Neural progenitor cell (in vitro differentiated cells): Measurements from ENCODE around the gene NIPAL3. TPM values are rescaled to one million over a fixed set of nuclear protein-coding genes. Genes with fewer than 3 reads are reported as not detected.

Experiments
- DNase-seq: peaks from one replicate; pipeline ENCODE4 v3.0.0-alpha.2; 2016; ENCODE audit warnings: low spot score
- H2AFZ ChIP-seq: fragments of 200-600 bp; sonication (generic); replicated peaks from 2 replicates; pipeline ENCODE4 v1.6.1; 2016; ENCODE audit warnings: antibody characterized with exemption
- H3F3A ChIP-seq: fragments of 200-600 bp; sonication (generic); 2 replicates; pipeline ENCODE4 v1.6.1; 2016; ENCODE audit warnings: antibody characterized with exemption, low read depth
- H3K27ac ChIP-seq: fragments of 200-600 bp; sonication (generic); 2 replicates; pipeline ENCODE4 v1.5.1; 2016; ENCODE audit warnings: mild to moderate bottlenecking
- H3K27me3 ChIP-seq: fragments of 200-600 bp; sonication (generic); 2 replicates; pipeline ENCODE4 v1.6.1; 2016; ENCODE audit warnings: mild to moderate bottlenecking, moderate library complexity
- H3K36me3 ChIP-seq: fragments of 200-600 bp; sonication (generic); 2 replicates; pipeline ENCODE4 v1.5.1; 2016
- H3K4me1 ChIP-seq: fragments of 200-600 bp; sonication (generic); 2 replicates; pipeline ENCODE4 v1.6.1; 2016; ENCODE audit warnings: mixed run types
- H3K4me2 ChIP-seq: fragments of 200-600 bp; sonication (generic); 2 replicates; pipeline ENCODE4 v1.6.1; 2016
- H3K4me3 ChIP-seq: fragments of 200-600 bp; sonication (generic); 2 replicates; pipeline ENCODE4 v1.5.1; 2016
- H3K79me2 ChIP-seq: fragments of 200-600 bp; sonication (generic); 2 replicates; pipeline ENCODE4 v1.6.1; 2016; ENCODE audit warnings: low read depth
- H3K9ac ChIP-seq: fragments of 200-600 bp; sonication (generic); 2 replicates; pipeline ENCODE4 v1.6.1; 2016
- H3K9me3 ChIP-seq: fragments of 200-600 bp; sonication (generic); 2 replicates; pipeline ENCODE4 v1.5.1; 2016; ENCODE audit warnings: low read depth
- H4K20me1 ChIP-seq: fragments of 200-600 bp; sonication (generic); 2 replicates; pipeline ENCODE4 v1.6.1; 2016; ENCODE audit warnings: low read depth
- H3K27ac Mint-ChIP-seq: 3 replicates; pipeline ENCODE4 v1.8.0; 2021; ENCODE audit warnings: mixed read lengths
- H3K27me3 Mint-ChIP-seq: 2 replicates; pipeline ENCODE4 v1.8.0; 2022; ENCODE audit warnings: low read depth, mild to moderate bottlenecking, inconsistent platforms, moderate library complexity, mixed read lengths; ENCODE audit not compliant: insufficient read depth
- H3K36me3 Mint-ChIP-seq: 3 replicates; pipeline ENCODE4 v1.8.0; 2021; ENCODE audit warnings: mixed read lengths
- H3K4me1 Mint-ChIP-seq: 3 replicates; pipeline ENCODE4 v1.8.0; 2021; ENCODE audit warnings: mixed read lengths
- H3K4me3 Mint-ChIP-seq: 3 replicates; pipeline ENCODE4 v1.8.0; 2021; ENCODE audit warnings: mild to moderate bottlenecking, moderate library complexity, mixed read lengths
- H3K9me3 Mint-ChIP-seq: 3 replicates; pipeline ENCODE4 v1.8.0; 2020; ENCODE audit warnings: mixed read lengths
- CTCF ChIP-seq: fragments of 200-600 bp; sonication (generic); IDR thresholded peaks from 2 replicates; pipeline ENCODE4 v1.5.1; 2017; ENCODE audit warnings: antibody characterized with exemption, mild to moderate bottlenecking
- EZH2 ChIP-seq: fragments of 200-600 bp; sonication (generic); IDR thresholded peaks from 2 replicates; pipeline ENCODE4 v1.6.1; 2017; ENCODE audit warnings: antibody characterized with exemption, mild to moderate bottlenecking, moderate library complexity
- EZH2phosphoT487 ChIP-seq: fragments of 200-600 bp; sonication (generic); IDR thresholded peaks from 2 replicates; pipeline ENCODE4 v1.6.1; 2017; ENCODE audit warnings: antibody characterized with exemption
- total RNA-seq: library from RNA; depleted of rRNA; stranded (reverse); fragments of >200 nt; gene quantifications from 2 replicates; pipeline ENCODE4 v1.2.3, GENCODE V29; 2015; ENCODE audit warnings: low replicate concordance

Gene NIPAL3
- total RNA-seq, 1 donor from 2014 or later = 6.9 TPM

DNA sequence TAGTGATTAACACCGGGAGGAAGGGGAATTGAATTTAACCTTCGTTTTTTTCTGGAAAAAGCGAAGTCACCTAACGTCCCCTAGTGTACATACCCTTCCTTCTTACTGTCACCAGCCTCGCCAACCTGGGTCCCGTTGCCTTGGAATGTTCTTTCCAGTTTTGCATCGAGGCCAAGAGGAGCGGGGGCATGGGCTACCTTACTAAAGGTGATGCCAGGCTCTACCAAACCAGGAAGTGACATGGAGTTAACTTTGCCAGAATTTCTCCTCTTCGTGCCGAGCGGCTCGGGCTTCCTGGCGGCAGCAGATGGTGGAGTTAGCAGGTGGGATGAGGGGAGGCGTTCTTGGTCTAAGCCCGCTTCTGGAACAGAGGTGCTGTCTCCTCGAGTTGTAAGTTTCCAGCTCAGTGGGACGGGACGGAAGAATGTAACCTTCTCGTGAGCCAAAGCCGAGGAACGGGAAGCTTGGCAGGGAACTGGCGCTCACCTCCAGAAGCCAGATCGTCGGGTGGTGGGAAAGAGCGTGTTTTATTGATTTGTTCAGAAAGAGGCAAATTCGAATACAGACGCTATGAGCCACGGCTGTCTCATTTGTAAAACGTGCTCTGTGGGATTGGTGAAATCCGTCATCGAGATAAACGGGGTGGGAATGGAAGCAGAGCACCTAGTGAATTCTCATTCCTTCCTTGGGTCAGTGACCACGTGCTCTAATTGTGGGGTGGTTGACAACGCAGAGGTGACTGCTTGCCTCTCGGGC is 486 bp downstream of the NIPAL3 start:
- Mint-ChIP-seq H3K27me3 (peaks cover 5% of the 10 kb centered on the region), H3K4me1 (peaks cover 25% of the 10 kb centered on the region), H3K36me3 (no peaks in the 10 kb centered on the region), H3K27ac (no peak overlapping the region), H3K4me3 (peak overlapping the region; percentile 96), H3K9me3 (no peaks in the 10 kb centered on the region)
- Histone ChIP-seq H3K27ac (no peak overlapping the region), H3K4me1 (peaks cover 4% of the 10 kb centered on the region), H3K36me3 (no peaks in the 10 kb centered on the region), H3K4me2 (peak overlapping the region; percentile 92), H2AFZ (peak overlapping the region; percentile 83), H3K4me3 (peak overlapping the region; percentile 76), H3K9ac (no peak overlapping the region), H3K9me3 (no peaks in the 10 kb centered on the region), H4K20me1 (no peaks in the 10 kb centered on the region), H3K27me3 (no peaks in the 10 kb centered on the region), H3K79me2 (peaks cover 9% of the 10 kb centered on the region), H3F3A (peaks cover 11% of the 10 kb centered on the region)
- DNase-seq = peak; percentile 24
- TF ChIP-seq CTCF = no peak
- no peak for TF ChIP-seq EZH2phosphoT487
- TF ChIP-seq EZH2 = no peak

DNA sequence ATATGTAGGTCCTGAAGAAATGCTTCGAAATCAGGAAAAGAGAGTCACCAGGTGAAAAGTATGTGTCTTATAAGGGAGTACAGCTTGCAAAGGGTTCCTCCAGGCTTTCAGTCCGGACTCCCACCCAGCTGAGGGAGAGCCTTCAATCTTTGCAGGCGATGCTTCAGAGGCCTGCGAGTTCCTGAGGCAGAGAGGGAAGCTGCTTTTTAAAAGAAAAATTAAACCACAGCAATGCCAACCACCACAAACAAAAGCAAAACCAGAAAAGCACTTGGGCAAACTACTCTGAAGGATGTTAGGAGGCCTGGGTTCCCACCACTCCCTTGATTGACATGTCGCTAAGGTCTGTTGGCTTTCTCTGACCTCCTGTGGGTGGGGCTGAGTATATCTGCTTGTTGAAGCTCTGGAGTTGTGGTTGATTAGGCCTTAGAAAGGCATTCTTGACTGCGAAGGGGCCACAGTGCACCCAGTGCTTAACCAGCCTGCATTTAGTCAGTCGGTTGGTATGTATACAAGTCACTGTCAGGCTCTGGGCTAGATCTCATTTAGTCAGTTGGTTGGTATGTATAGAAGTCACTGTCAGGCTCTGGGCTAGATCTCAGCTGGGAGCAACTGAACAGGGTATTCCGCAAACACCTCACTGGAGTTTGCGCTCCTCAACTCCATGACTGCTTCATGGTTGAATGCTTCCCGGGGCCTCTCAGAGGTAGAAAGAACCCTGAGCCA is 1.2 kb downstream of the NIPAL3 start:
- Mint-ChIP-seq H3K27me3 (peaks cover 5% of the 10 kb centered on the region), H3K9me3 (no peaks in the 10 kb centered on the region), H3K4me1 (peaks cover 25% of the 10 kb centered on the region), H3K36me3 (no peaks in the 10 kb centered on the region), H3K27ac (no peak overlapping the region), H3K4me3 (peak overlapping the region; percentile 96)
- Histone ChIP-seq H3K27me3 (no peaks in the 10 kb centered on the region), H2AFZ (no peak overlapping the region), H3K9me3 (no peaks in the 10 kb centered on the region), H3F3A (peaks cover 11% of the 10 kb centered on the region), H3K36me3 (no peaks in the 10 kb centered on the region), H3K9ac (no peak overlapping the region), H3K4me2 (peak overlapping the region; percentile 92), H3K27ac (no peak overlapping the region), H3K4me3 (peak overlapping the region; percentile 76), H3K79me2 (peaks cover 9% of the 10 kb centered on the region), H3K4me1 (peaks cover 4% of the 10 kb centered on the region), H4K20me1 (no peaks in the 10 kb centered on the region)
- DNase-seq = no peak
- no peak for TF ChIP-seq CTCF
- no peak for TF ChIP-seq EZH2
- no peak for TF ChIP-seq EZH2phosphoT487

GRCh38 chr1:24417681-24418080 is 2.1 kb downstream of the NIPAL3 start:
- H3K27me3 Mint-ChIP-seq = peaks cover 5% of the 10 kb centered on the region
- no peak overlapping the region for H3K27ac ChIP-seq
- peak overlapping the region; percentile 63 for H3K27ac Mint-ChIP-seq
- H2AFZ ChIP-seq = no peak overlapping the region
- no peak overlapping the region for H3K4me3 ChIP-seq
- H3K4me3 Mint-ChIP-seq = peak overlapping the region; percentile 11
- peaks cover 25% of the 10 kb centered on the region for H3K4me1 Mint-ChIP-seq
- no peaks in the 10 kb centered on the region for H3K9me3 Mint-ChIP-seq
- H3K9me3 ChIP-seq = no peaks in the 10 kb centered on the region
- H3K4me1 ChIP-seq = peaks cover 3% of the 10 kb centered on the region
- no peaks in the 10 kb centered on the region for H3K36me3 ChIP-seq
- H3K27me3 ChIP-seq = no peaks in the 10 kb centered on the region
- peaks cover 6% of the 10 kb centered on the region for H3K79me2 ChIP-seq
- no peak overlapping the region for H3K9ac ChIP-seq
- no peaks in the 10 kb centered on the region for H3K36me3 Mint-ChIP-seq
- TF ChIP-seq CTCF = no peak
- TF ChIP-seq EZH2 = no peak
- TF ChIP-seq EZH2phosphoT487 = no peak
- DNase-seq = no peak
- no peak overlapping the region for H3K4me2 ChIP-seq
- H4K20me1 ChIP-seq = no peaks in the 10 kb centered on the region
- H3F3A ChIP-seq = peaks cover 11% of the 10 kb centered on the region
